ENCODE data around the gene SLC35E1. TPM values are rescaled to one million over a fixed set of nuclear protein-coding genes. Genes with fewer than 3 reads are reported as not detected.
A peak's percentile ranks its signal among the peaks of the same experiment; 100 is the strongest.

Gene SLC35E1
- total RNA-seq, 1 donor, result 38.0 TPM

GRCh38 chr19:16594681-16595091 is 22.5 kb upstream of the SLC35E1 start:
- H3K27me3 ChIP-seq (ENCODE audit: insufficient read depth, low read length), result no peaks in the 10 kb centered on the region
- peaks cover 99% of the 10 kb centered on the region for H3K79me2 ChIP-seq (ENCODE audit: insufficient read depth, low read length)
- no peaks in the 10 kb centered on the region for H3K36me3 ChIP-seq (ENCODE audit: insufficient read depth, low read length)
- no peak overlapping the region for H3K4me2 ChIP-seq (ENCODE audit: insufficient read depth, low read length)
- DNase-seq (ENCODE audit: insufficient read length, low spot score, missing footprints), result peak; percentile 13
- no peaks in the 10 kb centered on the region for H3K9me3 ChIP-seq (ENCODE audit: low read depth, low read length)
- H2AFZ ChIP-seq (ENCODE audit: low read length), result no peak overlapping the region
- H3K4me3 ChIP-seq (ENCODE audit: insufficient read depth, low read length), result no peak overlapping the region
- no peaks in the 10 kb centered on the region for H3K4me1 ChIP-seq (ENCODE audit: insufficient read depth, low read length)
- peaks cover 90% of the 10 kb centered on the region for H4K20me1 ChIP-seq (ENCODE audit: insufficient read depth, low read length)
- no peak overlapping the region for H3K27ac ChIP-seq (ENCODE audit: low read depth, low read length)
- TF ChIP-seq CTCF (IDR thresholded peaks at IDR 0.05; ENCODE audit: extremely low read depth, low read depth, low read length), result no peak

GRCh38 chr19:16594131-16594586 is 21.9 kb upstream of the SLC35E1 start:
- no peaks in the 10 kb centered on the region for H3K27me3 ChIP-seq (ENCODE audit: insufficient read depth, low read length)
- no peak for TF ChIP-seq CTCF (IDR thresholded peaks at IDR 0.05; ENCODE audit: extremely low read depth, low read depth, low read length)

GRCh38 chr19:16593181-16593580 is 21.0 kb upstream of the SLC35E1 start:
- Histone ChIP-seq H3K4me1 (ENCODE audit: insufficient read depth, low read length) (peaks cover 5% of the 10 kb centered on the region), H3K79me2 (ENCODE audit: insufficient read depth, low read length) (peaks cover 99% of the 10 kb centered on the region), H3K4me2 (ENCODE audit: insufficient read depth, low read length) (no peak overlapping the region), H3K4me3 (ENCODE audit: insufficient read depth, low read length) (no peak overlapping the region), H3K27me3 (ENCODE audit: insufficient read depth, low read length) (no peaks in the 10 kb centered on the region), H3K9me3 (ENCODE audit: low read depth, low read length) (no peaks in the 10 kb centered on the region), H4K20me1 (ENCODE audit: insufficient read depth, low read length) (peaks cover 90% of the 10 kb centered on the region), H3K27ac (ENCODE audit: low read depth, low read length) (no peak overlapping the region), H2AFZ (ENCODE audit: low read length) (no peak overlapping the region), H3K36me3 (ENCODE audit: insufficient read depth, low read length) (no peaks in the 10 kb centered on the region)
- DNase-seq (ENCODE audit: insufficient read length, low spot score, missing footprints), result peak; percentile 81
- TF ChIP-seq CTCF (IDR thresholded peaks at IDR 0.05; ENCODE audit: extremely low read depth, low read depth, low read length), result no peak

More at GRCh38 chr19:16594131-16594586, 21.9 kb upstream of the SLC35E1 start:
- Histone ChIP-seq H3K4me1 (ENCODE audit: insufficient read depth, low read length) (no peaks in the 10 kb centered on the region), H2AFZ (ENCODE audit: low read length) (no peak overlapping the region), H4K20me1 (ENCODE audit: insufficient read depth, low read length) (peaks cover 90% of the 10 kb centered on the region), H3K36me3 (ENCODE audit: insufficient read depth, low read length) (no peaks in the 10 kb centered on the region), H3K4me3 (ENCODE audit: insufficient read depth, low read length) (no peak overlapping the region), H3K27ac (ENCODE audit: low read depth, low read length) (no peak overlapping the region), H3K4me2 (ENCODE audit: insufficient read depth, low read length) (no peak overlapping the region), H3K79me2 (ENCODE audit: insufficient read depth, low read length) (peaks cover 99% of the 10 kb centered on the region), H3K9me3 (ENCODE audit: low read depth, low read length) (no peaks in the 10 kb centered on the region)
- peak; percentile 62 for DNase-seq (ENCODE audit: insufficient read length, low spot score, missing footprints)

GRCh38 chr19:16591803-16592556 is 19.8 kb upstream of the SLC35E1 start:
- H3K4me1 ChIP-seq (ENCODE audit: insufficient read depth, low read length), result peaks cover 15% of the 10 kb centered on the region
- peaks cover 99% of the 10 kb centered on the region for H3K79me2 ChIP-seq (ENCODE audit: insufficient read depth, low read length)
- H3K4me2 ChIP-seq (ENCODE audit: insufficient read depth, low read length), result no peak overlapping the region
- H2AFZ ChIP-seq (ENCODE audit: low read length), result no peak overlapping the region
- H3K27me3 ChIP-seq (ENCODE audit: insufficient read depth, low read length), result no peaks in the 10 kb centered on the region
- H4K20me1 ChIP-seq (ENCODE audit: insufficient read depth, low read length), result peaks cover 93% of the 10 kb centered on the region
- DNase-seq (ENCODE audit: insufficient read length, low spot score, missing footprints), result peak; percentile 67
- no peak for TF ChIP-seq CTCF (IDR thresholded peaks at IDR 0.05; ENCODE audit: extremely low read depth, low read depth, low read length)
- no peaks in the 10 kb centered on the region for H3K36me3 ChIP-seq (ENCODE audit: insufficient read depth, low read length)
- no peaks in the 10 kb centered on the region for H3K9me3 ChIP-seq (ENCODE audit: low read depth, low read length)
- H3K27ac ChIP-seq (ENCODE audit: low read depth, low read length), result no peak overlapping the region
- H3K4me3 ChIP-seq (ENCODE audit: insufficient read depth, low read length), result no peak overlapping the region

Data from osteoblast (primary cell).